ENCODE measurements around the gene YWHAH. TPM values are rescaled to one million over a fixed set of nuclear protein-coding genes. Genes with fewer than 3 reads are reported as not detected.

The YWHAH gene
- total RNA-seq, 2 donors from 2014 or later, result 62.6 to 77.8 TPM

GRCh38 chr22:31926969-31927368 lies 17.4 kb upstream of the YWHAH start:
- Histone ChIP-seq H3K27me3 (no peaks in the 10 kb centered on the region), H3K4me1 (no peaks in the 10 kb centered on the region), H3K27ac (no peak overlapping the region), H3K36me3 (replicated peaks in 1 of 2; ENCODE audit: insufficient read depth in 1 of 2, low read depth in 2 of 2) (no peaks in the 10 kb centered on the region), H3K9me3 (no peaks in the 10 kb centered on the region), H3K4me3 (no peak overlapping the region)
- intact Hi-C loops (cut with DNase I), result no loop called here
- ATAC-seq (no peak), DNase-seq (no peak)
- TF ChIP-seq CTCF (IDR thresholded peaks at IDR 0.05) (no peak), POLR2A (IDR thresholded peaks at IDR 0.05) (no peak)

GRCh38 chr22:31927562-31927961 lies 16.8 kb upstream of the YWHAH start:
- no peak for TF ChIP-seq CTCF (IDR thresholded peaks at IDR 0.05)
- no peak for TF ChIP-seq POLR2A (IDR thresholded peaks at IDR 0.05)
- H3K27ac ChIP-seq, result no peak overlapping the region
- DNase-seq (no peak), ATAC-seq (no peak)
- no peak overlapping the region for H3K4me3 ChIP-seq
- H3K36me3 ChIP-seq (replicated peaks in 1 of 2; ENCODE audit: insufficient read depth in 1 of 2, low read depth in 2 of 2), result no peaks in the 10 kb centered on the region
- WGBS, 2 donors, result 66 to 71% methylated on average over 3 of the region's 3 CpGs
- no peaks in the 10 kb centered on the region for H3K9me3 ChIP-seq
- H3K4me1 ChIP-seq, result no peaks in the 10 kb centered on the region
- intact Hi-C loops (cut with DNase I), result no loop called here
- H3K27me3 ChIP-seq, result no peaks in the 10 kb centered on the region

- 60 to 65% methylated on average over 8 of the region's 8 CpGs for WGBS, 2 donors
- DNase-seq (no peak), ATAC-seq (no peak)
- Histone ChIP-seq H3K27me3 (no peaks in the 10 kb centered on the region), H3K36me3 (replicated peaks in 1 of 2; ENCODE audit: insufficient read depth in 1 of 2, low read depth in 2 of 2) (no peaks in the 10 kb centered on the region), H3K4me1 (no peaks in the 10 kb centered on the region), H3K9me3 (no peaks in the 10 kb centered on the region), H3K27ac (no peak overlapping the region), H3K4me3 (no peak overlapping the region)
- TF ChIP-seq POLR2A (IDR thresholded peaks at IDR 0.05) (no peak), CTCF (IDR thresholded peaks at IDR 0.05) (no peak)
- intact Hi-C loops (cut with DNase I), result no loop called here
Observed at GRCh38 chr22:31929167-31929930, 15.0 kb upstream of the YWHAH start.

GRCh38 chr22:31932863-31933262 lies 11.5 kb upstream of the YWHAH start:
- H3K27me3 ChIP-seq, result no peaks in the 10 kb centered on the region
- ATAC-seq (no peak), DNase-seq (no peak)
- 52 to 55% methylated on average over 5 of the region's 5 CpGs for WGBS, 2 donors
- intact Hi-C loops (cut with DNase I), result no loop called here
- H3K36me3 ChIP-seq (replicated peaks in 1 of 2; ENCODE audit: insufficient read depth in 1 of 2, low read depth in 2 of 2), result no peaks in the 10 kb centered on the region
- TF ChIP-seq CTCF (IDR thresholded peaks at IDR 0.05) (no peak), POLR2A (IDR thresholded peaks at IDR 0.05) (no peak)
- no peak overlapping the region for H3K27ac ChIP-seq
- H3K4me3 ChIP-seq, result no peak overlapping the region
- H3K4me1 ChIP-seq, result no peaks in the 10 kb centered on the region
- H3K9me3 ChIP-seq, result no peaks in the 10 kb centered on the region

GRCh38 chr22:31933406-31933805 lies 10.9 kb upstream of the YWHAH start:
- WGBS, 2 donors, result 86 to 92% methylated on average over 4 to 6 of the region's 6 CpGs

More at GRCh38 chr22:31933406-31933805, 10.9 kb upstream of the YWHAH start:
- DNase-seq (no peak), ATAC-seq (no peak)
- H3K4me1 ChIP-seq, result no peaks in the 10 kb centered on the region
- H3K9me3 ChIP-seq, result no peaks in the 10 kb centered on the region
- H3K4me3 ChIP-seq, result no peak overlapping the region
- H3K27me3 ChIP-seq, result no peaks in the 10 kb centered on the region
- H3K36me3 ChIP-seq (replicated peaks in 1 of 2; ENCODE audit: insufficient read depth in 1 of 2, low read depth in 2 of 2), result no peaks in the 10 kb centered on the region
- TF ChIP-seq CTCF (IDR thresholded peaks at IDR 0.05) (no peak), POLR2A (IDR thresholded peaks at IDR 0.05) (no peak)
- no peak overlapping the region for H3K27ac ChIP-seq
- intact Hi-C loops (cut with DNase I), result no loop called here

Data from body of pancreas (tissue), 4 donors.